ENCODE measurements around the gene ITPRIPL1.

Gene ITPRIPL1

DNA sequence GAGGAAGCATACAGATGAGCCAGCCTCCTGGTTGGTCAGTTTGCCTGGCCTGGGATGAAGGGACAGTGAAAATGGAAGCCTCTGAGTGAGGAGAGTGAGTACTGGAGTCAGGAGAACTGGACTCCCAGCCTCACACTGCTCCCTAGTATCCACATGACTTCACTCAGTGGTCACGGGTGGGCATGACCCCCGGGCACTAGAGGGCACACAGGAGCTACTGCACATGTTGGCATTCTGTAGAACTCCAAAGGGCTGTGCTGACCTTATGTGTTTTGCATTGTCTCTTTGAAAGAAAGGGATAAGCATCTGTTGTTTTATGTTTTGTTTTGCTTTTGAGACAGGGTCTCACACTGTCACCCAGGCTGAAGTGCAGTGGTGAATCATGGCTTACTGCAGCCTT is 34.2 kb downstream of the ITPRIPL1 start:
- TF ChIP-seq, protein P1, sequence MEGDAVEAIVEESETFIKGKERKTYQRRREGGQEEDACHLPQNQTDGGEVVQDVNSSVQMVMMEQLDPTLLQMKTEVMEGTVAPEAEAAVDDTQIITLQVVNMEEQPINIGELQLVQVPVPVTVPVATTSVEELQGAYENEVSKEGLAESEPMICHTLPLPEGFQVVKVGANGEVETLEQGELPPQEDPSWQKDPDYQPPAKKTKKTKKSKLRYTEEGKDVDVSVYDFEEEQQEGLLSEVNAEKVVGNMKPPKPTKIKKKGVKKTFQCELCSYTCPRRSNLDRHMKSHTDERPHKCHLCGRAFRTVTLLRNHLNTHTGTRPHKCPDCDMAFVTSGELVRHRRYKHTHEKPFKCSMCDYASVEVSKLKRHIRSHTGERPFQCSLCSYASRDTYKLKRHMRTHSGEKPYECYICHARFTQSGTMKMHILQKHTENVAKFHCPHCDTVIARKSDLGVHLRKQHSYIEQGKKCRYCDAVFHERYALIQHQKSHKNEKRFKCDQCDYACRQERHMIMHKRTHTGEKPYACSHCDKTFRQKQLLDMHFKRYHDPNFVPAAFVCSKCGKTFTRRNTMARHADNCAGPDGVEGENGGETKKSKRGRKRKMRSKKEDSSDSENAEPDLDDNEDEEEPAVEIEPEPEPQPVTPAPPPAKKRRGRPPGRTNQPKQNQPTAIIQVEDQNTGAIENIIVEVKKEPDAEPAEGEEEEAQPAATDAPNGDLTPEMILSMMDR (IDR thresholded peaks at IDR 0.05; ENCODE audit: low read depth, low read length), result no peak
- no peak overlapping the region for H3K4me3 ChIP-seq (ENCODE audit: low read depth, low read length)

DNA sequence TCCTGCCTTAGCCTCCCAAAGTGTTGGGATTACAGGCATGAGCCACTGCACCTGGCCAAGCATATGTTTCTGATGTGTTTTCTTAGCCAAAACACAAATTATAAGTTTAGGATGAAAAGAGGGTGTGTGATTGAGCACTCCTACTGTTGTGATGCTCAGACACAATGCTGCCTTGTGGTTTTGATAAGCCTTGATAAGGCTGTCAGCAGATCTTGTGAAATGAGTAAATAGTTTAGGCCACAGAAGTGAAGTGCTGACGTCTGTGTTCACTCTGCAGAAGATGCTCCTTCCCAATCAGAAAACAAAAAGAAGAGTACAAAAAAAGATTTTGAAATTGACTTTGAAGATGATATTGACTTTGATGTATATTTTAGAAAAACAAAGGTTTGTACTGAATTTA is 34.7 kb downstream of the ITPRIPL1 start:
- TF ChIP-seq, protein P1 (IDR thresholded peaks at IDR 0.05; ENCODE audit: low read depth, low read length), result no peak
- H3K4me3 ChIP-seq (ENCODE audit: low read depth, low read length), result no peak overlapping the region

DNA sequence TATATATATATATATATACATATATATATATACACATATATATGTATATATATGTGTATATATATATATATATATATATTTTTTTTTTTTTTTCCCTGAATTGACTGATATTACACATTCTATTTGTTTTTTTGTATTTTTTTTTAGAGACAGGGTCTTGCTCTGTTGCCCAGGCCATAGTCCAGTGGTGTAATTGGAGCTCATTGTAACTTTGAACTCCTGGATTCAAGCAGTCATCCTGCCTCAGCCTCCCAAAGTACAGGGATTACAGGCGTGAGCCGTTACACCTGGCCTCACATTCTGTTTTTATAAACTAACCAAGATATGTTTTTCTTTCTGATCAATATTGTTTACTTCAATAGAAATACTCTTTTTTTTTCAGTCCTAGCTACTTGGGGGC is 36.6 kb downstream of the ITPRIPL1 start:
- H3K4me3 ChIP-seq (ENCODE audit: low read depth, low read length), result no peak overlapping the region
- TF ChIP-seq, protein P1 (IDR thresholded peaks at IDR 0.05; ENCODE audit: low read depth, low read length), result no peak

DNA sequence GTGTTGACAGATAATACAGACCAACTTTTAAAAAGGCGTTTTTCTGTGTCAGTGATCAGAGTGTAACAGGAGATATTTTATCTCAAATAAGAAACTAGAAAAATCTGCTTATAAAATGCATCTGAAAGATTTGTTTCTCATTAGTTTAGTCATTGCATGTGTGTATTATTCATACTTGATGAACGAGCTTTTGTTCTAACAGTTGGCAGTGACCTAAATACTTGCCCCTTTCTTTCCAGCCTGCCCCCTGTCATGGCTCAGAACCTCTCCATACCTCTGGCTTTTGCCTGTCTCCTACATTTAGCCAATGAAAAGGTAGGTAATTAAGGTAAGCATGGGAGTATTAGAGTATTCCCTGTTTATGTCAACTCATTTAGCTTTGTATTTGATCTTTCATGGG is 44.1 kb downstream of the ITPRIPL1 start:
- no peak overlapping the region for H3K4me3 ChIP-seq (ENCODE audit: low read depth, low read length)
- TF ChIP-seq, protein P1 (IDR thresholded peaks at IDR 0.05; ENCODE audit: low read depth, low read length), result no peak

DNA sequence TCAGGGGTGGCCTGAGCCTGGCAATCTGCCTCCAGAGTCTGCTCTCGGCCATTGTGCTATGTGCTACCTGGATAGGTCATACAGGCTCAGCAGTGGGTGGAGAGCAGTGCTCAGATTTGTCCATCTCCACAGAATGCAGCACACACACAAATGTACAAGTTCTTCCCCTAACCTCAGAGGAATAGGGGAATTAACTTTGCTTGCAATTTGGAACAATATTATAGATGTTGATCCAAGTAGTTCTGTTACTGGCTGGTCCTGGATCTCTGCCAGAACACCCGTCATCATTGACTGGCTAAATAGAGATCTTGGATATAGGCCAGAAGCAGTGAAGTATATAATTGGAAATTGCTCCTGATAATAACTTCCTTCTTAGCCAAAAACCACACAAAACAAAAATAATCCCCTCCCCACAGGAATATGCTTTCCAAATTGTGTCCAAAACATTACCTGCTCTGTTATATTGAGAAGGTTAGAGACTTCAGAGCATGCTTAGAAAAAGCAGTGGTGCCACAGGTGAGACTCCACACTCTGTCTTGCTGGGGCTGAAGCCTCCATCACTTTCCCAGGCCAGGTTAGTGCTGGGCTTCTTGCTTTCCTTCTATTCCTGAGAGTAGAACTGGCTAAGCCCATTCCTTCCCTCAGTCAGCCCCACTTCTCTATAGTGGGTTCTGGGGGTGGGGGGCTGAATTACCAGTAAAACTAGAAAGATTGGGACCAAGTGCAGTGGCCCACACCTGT is 49.3 kb downstream of the ITPRIPL1 start:
- H3K4me3 ChIP-seq (ENCODE audit: low read depth, low read length), result no peak overlapping the region
- TF ChIP-seq, protein P1 (IDR thresholded peaks at IDR 0.05; ENCODE audit: low read depth, low read length), result no peak
